ENCODE data around the gene AGL. TPM values are rescaled to one million over a fixed set of nuclear protein-coding genes. Genes with fewer than 3 reads are reported as not detected.
A peak's percentile ranks its signal among the peaks of the same experiment; 100 is the strongest.

AGL gene
- total and polyA plus RNA-seq, 2 of the 13 experiments (the other 11 are each of a cell fraction or from before 2014, with no cell fraction given), result 4.3 to 13.1 TPM

DNA sequence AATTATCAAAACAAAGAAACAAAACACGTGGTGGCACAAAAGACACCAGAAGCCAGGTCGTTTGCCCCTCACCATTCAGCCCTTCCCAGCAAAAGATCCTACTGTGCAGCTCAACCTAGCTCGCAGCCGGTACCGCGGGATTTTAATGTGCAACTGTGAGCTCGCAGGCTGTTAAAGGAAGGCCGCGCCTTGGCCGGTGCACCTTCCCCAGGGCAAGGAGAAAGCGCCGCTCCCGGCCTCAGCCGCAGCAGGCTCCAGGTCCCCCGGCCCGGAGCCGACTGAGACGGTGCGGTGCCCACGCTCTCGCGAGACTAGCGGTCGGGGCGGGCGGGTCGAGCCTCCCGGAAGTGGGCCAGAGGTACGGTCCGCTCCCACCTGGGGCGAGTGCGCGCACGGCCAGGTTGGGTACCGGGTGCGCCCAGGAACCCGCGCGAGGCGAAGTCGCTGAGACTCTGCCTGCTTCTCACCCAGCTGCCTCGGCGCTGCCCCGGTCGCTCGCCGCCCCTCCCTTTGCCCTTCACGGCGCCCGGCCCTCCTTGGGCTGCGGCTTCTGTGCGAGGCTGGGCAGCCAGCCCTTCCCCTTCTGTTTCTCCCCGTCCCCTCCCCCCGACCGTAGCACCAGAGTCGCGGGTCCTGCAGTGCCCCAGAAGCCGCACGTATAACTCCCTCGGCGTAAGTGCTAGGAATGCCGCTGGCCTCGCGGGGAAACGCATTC is at the start of gene AGL (continued):
- TF ChIP-seq, protein P1, sequence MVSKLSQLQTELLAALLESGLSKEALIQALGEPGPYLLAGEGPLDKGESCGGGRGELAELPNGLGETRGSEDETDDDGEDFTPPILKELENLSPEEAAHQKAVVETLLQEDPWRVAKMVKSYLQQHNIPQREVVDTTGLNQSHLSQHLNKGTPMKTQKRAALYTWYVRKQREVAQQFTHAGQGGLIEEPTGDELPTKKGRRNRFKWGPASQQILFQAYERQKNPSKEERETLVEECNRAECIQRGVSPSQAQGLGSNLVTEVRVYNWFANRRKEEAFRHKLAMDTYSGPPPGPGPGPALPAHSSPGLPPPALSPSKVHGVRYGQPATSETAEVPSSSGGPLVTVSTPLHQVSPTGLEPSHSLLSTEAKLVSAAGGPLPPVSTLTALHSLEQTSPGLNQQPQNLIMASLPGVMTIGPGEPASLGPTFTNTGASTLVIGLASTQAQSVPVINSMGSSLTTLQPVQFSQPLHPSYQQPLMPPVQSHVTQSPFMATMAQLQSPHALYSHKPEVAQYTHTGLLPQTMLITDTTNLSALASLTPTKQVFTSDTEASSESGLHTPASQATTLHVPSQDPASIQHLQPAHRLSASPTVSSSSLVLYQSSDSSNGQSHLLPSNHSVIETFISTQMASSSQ (IDR thresholded peaks at IDR 0.05; ENCODE audit: low read depth), result no peak
- TF ChIP-seq, protein P1 (CRISPR knock-in tag; IDR thresholded peaks at IDR 0.05; ENCODE audit: borderline replicate concordance), result peak; percentile 67; the same call in 1 of the 2 replicates
- TF ChIP-seq ZNF121 (CRISPR knock-in tag; IDR thresholded peaks at IDR 0.05), result peak; percentile 60; the same call in 1 of the 2 replicates
- peak; percentile 85; the same call in 1 of the 2 replicates for TF ChIP-seq NFKB2 (CRISPR knock-in tag; IDR thresholded peaks at IDR 0.05; ENCODE audit: borderline replicate concordance)
- TF ChIP-seq, protein P2, sequence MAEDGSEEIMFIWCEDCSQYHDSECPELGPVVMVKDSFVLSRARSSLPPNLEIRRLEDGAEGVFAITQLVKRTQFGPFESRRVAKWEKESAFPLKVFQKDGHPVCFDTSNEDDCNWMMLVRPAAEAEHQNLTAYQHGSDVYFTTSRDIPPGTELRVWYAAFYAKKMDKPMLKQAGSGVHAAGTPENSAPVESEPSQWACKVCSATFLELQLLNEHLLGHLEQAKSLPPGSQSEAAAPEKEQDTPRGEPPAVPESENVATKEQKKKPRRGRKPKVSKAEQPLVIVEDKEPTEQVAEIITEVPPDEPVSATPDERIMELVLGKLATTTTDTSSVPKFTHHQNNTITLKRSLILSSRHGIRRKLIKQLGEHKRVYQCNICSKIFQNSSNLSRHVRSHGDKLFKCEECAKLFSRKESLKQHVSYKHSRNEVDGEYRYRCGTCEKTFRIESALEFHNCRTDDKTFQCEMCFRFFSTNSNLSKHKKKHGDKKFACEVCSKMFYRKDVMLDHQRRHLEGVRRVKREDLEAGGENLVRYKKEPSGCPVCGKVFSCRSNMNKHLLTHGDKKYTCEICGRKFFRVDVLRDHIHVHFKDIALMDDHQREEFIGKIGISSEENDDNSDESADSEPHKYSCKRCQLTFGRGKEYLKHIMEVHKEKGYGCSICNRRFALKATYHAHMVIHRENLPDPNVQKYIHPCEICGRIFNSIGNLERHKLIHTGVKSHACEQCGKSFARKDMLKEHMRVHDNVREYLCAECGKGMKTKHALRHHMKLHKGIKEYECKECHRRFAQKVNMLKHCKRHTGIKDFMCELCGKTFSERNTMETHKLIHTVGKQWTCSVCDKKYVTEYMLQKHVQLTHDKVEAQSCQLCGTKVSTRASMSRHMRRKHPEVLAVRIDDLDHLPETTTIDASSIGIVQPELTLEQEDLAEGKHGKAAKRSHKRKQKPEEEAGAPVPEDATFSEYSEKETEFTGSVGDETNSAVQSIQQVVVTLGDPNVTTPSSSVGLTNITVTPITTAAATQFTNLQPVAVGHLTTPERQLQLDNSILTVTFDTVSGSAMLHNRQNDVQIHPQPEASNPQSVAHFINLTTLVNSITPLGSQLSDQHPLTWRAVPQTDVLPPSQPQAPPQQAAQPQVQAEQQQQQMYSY (CRISPR knock-in tag; IDR thresholded peaks at IDR 0.05), result peak; percentile 80
- peak; percentile 74 for TF ChIP-seq ISL2 (CRISPR knock-in tag; IDR thresholded peaks at IDR 0.05)
- TF ChIP-seq ARID2 (CRISPR knock-in tag; IDR thresholded peaks at IDR 0.05; ENCODE audit: borderline replicate concordance), result 0 out of 2 replicates have a peak, but pooled peaks have one; percentile 43
- peak; percentile 97 for TF ChIP-seq ASH2L (IDR thresholded peaks at IDR 0.05; ENCODE audit: insufficient read length, low read depth, low read length)
- peak; percentile 69; the same call in 1 of the 2 replicates for TF ChIP-seq ZSCAN31 (CRISPR knock-in tag; IDR thresholded peaks at IDR 0.05; ENCODE audit: low read depth)
- TF ChIP-seq, protein P3, sequence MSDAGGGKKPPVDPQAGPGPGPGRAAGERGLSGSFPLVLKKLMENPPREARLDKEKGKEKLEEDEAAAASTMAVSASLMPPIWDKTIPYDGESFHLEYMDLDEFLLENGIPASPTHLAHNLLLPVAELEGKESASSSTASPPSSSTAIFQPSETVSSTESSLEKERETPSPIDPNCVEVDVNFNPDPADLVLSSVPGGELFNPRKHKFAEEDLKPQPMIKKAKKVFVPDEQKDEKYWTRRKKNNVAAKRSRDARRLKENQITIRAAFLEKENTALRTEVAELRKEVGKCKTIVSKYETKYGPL (CRISPR knock-in tag; IDR thresholded peaks at IDR 0.05), result 0 out of 2 replicates have a peak, but pooled peaks have one; percentile 60
- peak; percentile 69; the same call in 1 of the 2 replicates for TF ChIP-seq ZNF329 (CRISPR knock-in tag; IDR thresholded peaks at IDR 0.05; ENCODE audit: low read depth)
- TF ChIP-seq, protein P4, sequence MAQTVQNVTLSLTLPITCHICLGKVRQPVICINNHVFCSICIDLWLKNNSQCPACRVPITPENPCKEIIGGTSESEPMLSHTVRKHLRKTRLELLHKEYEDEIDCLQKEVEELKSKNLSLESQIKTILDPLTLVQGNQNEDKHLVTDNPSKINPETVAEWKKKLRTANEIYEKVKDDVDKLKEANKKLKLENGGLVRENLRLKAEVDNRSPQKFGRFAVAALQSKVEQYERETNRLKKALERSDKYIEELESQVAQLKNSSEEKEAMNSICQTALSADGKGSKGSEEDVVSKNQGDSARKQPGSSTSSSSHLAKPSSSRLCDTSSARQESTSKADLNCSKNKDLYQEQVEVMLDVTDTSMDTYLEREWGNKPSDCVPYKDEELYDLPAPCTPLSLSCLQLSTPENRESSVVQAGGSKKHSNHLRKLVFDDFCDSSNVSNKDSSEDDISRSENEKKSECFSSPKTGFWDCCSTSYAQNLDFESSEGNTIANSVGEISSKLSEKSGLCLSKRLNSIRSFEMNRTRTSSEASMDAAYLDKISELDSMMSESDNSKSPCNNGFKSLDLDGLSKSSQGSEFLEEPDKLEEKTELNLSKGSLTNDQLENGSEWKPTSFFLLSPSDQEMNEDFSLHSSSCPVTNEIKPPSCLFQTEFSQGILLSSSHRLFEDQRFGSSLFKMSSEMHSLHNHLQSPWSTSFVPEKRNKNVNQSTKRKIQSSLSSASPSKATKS (CRISPR knock-in tag; IDR thresholded peaks at IDR 0.05), result peak; percentile 85; the same call in 1 of the 2 replicates
- peak in 1 of 2 experiments; percentile 93; a peak in 1 of 4 replicates for TF ChIP-seq KLF16 (CRISPR knock-in tag; IDR thresholded peaks at IDR 0.05)
- 0 out of 2 replicates have a peak, but pooled peaks have one; percentile 81 for TF ChIP-seq ZFAT (CRISPR knock-in tag; conservative IDR thresholded peaks at IDR 0.05)
- peak; percentile 55; the same call in 1 of the 2 replicates for TF ChIP-seq SMAD3 (CRISPR knock-in tag; IDR thresholded peaks at IDR 0.05)

Data from HepG2 (cell line).